ENCODE measurements around the gene PTGIR. TPM values are rescaled to one million over a fixed set of nuclear protein-coding genes. Genes with fewer than 3 reads are reported as not detected.

PTGIR gene
- polyA plus RNA-seq, 12 donors = 1.7 to 6.7 (median 2.7) TPM; not detected in 2

DNA sequence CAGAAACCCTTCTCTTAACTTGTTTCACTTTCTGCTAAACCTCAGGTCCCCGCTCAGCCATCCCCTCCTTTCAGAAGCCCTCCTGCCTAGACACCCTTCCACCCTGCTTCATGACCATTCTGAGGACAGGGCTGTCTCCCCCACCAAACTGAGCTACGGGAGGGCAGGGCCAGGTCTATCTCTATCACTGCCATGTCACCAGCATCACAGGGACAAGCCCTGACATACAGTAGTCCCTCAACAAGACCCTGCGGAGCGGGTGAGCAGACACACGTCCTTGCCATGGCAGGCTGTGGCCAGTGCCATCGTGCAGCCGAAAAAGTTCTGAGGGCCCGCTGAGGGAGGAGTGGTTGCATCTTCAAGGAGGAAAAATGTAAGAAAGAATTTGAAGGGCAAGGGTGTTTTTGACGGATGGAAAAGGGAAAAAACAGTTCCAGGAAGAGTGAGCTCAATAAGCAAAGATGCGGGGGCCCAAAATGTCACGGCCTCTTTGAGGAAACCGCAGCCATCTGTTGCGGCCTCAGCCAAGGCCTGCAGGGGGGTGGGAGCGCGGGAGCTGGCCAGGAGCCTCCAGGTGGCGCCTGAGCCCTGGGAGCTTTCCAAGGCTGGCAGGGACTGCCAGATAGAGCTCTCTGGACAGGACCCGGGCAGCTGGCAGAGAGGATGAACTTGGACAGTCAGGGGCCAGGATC lies 8.1 kb downstream of the PTGIR start:
- no peak for DNase-seq

- no peak for DNase-seq
These were observed 8.9 kb downstream of the PTGIR start for GRCh38 chr19:46615966-46616365.

DNA sequence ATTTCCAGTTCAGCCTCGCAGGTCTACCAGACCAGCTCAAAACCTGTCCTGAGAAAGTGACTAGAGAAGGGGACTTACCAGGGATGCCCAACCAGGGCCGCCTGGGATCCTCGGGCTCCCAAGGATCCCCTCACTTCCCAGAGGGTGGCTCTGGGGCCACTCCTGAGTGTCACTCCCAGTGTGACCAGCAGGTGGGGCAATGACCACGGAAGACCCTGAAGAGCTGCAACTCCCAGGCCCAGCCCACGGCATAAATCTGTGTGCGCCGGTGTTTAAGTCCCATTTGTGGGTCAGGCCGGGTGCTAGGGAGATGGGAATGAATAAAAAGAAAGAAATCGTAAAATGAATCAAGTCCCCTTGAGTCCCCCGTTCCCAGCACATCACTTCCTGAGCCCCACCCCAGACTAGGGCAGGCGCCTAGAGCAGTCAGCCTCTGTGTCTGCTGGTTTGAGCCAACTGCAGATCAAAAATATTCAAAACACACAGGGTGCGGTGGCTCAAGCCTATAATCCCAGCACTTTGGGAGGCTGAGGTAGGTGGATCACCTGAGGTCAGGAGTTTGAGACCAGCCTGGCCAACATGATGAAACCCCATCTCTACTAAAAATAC lies 10.7 kb downstream of the PTGIR start:
- DNase-seq = peak; percentile 85

DNA sequence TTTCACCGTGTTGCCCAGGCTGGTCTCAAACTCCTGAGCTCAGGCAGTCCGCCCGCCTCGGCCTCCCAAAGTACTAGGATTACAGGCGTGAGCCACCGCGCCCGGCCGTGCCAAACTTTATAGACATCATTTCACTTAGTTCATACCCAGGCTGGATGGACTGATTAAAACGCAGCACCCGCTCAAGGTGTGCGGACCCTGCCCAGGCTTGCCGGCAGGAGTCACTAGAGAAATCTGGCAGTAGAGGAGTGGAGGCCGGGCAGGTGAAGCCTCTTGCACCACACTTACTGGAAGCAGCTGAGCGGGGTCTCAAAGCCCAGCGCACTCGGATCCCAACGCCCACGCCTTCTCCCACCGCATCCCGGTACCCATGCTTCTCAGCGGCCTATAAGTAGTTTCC lies 11.4 kb downstream of the PTGIR start:
- DNase-seq = no peak

GRCh38 chr19:46611776-46612175 lies 13.1 kb downstream of the PTGIR start:
- no peak for DNase-seq

GRCh38 chr19:46610851-46611770 lies 13.8 kb downstream of the PTGIR start:
- DNase-seq = no peak

- no peak for DNase-seq
These were observed 14.5 kb downstream of the PTGIR start for GRCh38 chr19:46610413-46610775.

DNA sequence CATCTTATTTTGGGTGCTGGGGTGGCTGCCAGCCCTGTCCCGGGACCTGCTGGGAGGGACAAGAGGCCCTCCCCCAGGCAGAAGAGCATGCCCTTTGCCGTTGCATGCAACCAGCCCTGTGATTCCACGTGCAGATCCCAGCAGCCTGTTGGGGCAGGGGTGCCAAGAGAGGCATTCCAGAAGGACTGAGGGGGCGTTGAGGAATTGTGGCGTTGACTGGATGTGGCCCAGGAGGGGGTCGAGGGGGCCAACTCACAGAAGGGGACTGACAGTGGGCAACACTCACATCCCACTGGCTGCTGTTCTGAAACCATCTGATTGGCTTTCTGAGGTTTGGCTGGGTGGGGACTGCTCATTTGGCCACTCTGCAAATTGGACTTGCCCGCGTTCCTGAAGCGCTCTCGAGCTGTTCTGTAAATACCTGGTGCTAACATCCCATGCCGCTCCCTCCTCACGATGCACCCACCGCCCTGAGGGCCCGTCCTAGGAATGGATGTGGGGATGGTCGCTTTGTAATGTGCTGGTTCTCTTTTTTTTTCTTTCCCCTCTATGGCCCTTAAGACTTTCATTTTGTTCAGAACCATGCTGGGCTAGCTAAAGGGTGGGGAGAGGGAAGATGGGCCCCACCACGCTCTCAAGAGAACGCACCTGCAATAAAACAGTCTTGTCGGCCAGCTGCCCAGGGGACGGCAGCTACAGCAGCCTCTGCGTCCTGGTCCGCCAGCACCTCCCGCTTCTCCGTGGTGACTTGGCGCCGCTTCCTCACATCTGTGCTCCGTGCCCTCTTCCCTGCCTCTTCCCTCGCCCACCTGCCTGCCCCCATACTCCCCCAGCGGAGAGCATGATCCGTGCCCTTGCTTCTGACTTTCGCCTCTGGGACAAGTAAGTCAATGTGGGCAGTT lies 15.1 kb downstream of the PTGIR start:
- no peak for DNase-seq

GRCh38 chr19:46608581-46609345 lies 16.1 kb downstream of the PTGIR start:
- DNase-seq = no peak

DNA sequence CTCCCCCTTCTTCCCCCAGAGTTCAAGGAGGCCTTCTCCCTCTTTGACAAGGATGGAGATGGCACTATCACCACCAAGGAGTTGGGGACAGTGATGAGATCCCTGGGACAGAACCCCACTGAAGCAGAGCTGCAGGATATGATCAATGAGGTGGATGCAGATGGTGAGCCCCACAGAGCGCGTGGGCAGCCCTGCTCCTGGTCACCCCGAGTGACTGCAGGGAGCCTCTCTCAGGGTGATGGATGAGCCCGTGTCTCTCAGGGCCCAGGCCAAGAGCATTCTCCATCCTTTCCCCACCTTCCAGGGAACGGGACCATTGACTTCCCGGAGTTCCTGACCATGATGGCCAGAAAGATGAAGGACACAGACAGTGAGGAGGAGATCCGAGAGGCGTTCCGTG lies 16.7 kb downstream of the PTGIR start:
- DNase-seq = no peak

DNA sequence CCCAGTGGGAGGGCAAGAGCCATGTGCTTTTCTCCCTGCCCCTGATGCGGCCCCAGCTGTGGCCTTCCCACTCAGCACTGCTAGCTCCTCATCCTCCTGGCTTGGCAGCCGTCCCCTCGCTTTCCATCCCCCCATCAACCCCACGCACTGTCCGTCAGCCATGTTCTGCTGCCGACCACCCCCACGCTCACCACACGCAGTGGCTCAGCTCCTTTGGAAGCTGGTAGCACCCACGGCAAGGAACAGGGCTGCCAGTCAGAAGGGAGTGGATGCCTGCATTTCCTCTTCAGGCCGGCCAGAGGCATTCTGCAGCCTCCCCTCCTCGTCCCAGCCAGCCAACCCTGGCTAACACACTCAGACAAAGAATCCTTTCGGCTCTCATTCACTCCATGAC lies 17.4 kb downstream of the PTGIR start:
- no peak for DNase-seq

DNA sequence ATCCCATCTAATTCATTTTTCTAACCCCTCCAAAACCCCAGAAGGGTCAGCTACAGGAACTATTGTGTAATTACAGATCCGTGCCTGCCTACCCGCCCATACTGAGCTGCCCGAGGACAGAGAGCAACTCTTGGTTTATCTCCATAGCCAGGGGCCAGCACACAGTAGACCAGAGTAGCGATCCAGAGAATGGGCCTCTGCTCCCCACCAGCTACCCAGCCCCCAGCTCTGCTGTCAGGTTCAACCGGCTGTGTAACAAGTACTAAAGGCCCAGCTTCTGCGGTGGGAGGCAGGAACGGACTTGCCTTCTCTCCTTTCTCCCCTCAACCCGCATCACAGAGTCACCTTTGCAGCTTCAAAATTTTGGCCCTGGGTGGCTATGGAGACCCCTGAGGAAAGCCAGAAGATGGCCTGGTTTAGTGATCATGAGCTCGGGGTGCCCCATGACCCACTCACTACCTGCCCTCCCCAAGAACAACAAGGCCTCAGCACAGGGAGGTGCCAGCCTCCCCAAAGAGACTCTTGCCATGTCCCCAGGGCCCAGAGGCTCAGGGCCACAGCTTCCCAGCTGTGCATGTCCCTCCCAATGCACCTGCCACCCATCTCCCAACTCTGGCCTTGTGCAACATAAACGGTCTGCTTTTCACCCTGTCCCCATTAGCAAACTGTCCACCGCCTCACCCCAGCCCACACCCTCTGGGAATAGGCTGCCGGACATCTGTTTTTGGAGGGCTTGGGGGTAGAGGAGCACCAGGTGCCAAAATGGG lies 18.0 kb downstream of the PTGIR start:
- DNase-seq = no peak

GRCh38 chr19:46606019-46606418 lies 18.9 kb downstream of the PTGIR start:
- no peak for DNase-seq

DNA sequence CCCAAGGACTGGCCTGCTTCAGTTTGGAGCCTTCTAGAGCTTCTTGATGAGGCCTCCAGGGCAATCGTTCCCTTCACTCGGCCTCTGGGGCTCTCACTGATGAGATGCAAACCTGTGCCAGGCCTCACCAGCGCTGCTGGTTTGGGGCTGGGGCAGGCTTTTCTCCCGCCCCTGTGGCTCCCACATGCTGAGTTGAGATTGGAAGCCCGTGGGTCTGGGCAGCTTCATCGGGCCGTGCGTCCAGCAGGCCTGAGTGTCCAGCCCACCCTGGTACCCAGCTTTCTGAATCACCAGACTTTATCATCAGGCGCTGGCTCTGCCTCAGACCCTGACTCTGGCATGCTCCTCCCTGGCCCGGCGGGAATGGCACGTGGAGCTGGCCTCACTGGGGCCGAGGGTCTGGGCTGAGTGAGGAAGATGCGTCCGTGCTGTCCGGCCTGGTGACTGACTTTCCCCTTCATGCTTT lies 19.5 kb downstream of the PTGIR start:
- DNase-seq = no peak

DNA sequence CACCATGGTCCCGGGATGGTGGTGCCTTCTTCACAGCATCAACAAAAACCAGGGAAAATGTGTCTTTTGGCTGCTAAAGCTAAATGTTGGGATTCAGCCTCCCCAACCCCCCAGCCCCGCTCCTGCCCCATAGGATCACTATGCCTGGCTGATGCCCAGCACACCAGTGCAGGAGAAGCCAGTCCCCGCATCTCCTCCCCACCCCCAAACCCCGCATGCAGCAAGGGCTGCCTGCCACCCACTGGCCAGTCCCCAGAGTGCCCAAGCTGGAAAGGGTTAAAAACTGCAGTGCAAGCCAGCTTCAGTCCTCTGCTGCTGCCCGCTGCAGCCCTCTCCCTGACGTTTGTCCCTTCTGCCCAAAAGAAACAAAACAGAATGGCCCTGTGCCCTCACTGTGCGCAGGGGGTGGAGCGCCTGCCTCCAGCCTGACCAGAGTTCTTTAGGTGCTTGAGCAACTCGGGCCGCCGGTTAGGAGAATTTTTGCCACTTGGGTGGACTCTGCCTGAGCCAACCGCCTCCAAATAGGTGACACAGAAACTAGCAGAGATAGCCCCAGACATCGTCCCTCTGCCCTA lies 20.0 kb downstream of the PTGIR start:
- no peak for DNase-seq

- no peak for DNase-seq
These were observed 21.1 kb downstream of the PTGIR start for GRCh38 chr19:46603752-46604231.

GRCh38 chr19:46603195-46603637 lies 21.7 kb downstream of the PTGIR start:
- DNase-seq = no peak

DNA sequence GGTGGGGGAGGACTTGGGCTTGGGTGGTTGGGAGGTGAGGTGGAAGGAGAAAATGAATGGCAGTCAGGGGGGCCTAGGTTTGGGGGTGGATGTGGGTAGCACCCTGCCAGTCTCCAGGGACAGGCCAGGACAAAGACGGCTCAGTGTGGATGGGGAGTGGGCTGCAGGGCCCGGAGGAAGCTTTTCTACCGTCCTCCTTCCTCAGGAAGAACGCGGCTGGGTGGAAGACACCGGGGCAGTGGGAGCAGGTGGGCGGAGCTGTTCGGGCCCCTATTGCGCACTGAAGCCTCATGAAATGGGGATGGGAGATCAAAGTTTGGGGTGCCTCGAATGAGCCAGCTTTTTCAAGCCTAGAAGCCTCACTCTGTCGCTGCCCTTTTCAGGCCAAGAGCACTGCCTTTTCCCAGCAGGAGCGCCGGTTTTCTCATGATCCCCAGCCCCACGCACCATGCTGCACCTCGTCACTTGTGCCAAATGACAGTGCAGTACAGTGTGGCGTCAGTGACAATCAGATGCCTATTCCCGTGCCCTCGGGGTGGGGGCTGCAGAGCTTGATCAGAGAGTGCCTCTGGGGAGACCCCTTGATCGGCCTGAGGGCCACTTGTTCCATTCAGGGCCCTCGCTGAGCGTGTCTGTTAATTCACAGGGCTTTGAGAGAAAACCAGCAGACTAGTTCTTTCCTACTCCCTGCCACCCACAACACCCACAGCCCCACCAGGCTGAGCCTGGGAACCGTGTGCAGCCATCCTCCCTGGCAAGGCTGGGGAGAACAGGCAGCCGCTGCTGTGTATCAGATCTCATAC lies 22.3 kb downstream of the PTGIR start:
- DNase-seq = no peak

All from muscle of arm (tissue), 12 donors.